EH (cell line): Measurements from ENCODE around the gene CD207.

Source experiments
- DNase-seq: peaks from one replicate; pipeline ENCODE4 v3.0.0-alpha.2; 2015; ENCODE audit warnings: low read depth

The CD207 gene

DNA sequence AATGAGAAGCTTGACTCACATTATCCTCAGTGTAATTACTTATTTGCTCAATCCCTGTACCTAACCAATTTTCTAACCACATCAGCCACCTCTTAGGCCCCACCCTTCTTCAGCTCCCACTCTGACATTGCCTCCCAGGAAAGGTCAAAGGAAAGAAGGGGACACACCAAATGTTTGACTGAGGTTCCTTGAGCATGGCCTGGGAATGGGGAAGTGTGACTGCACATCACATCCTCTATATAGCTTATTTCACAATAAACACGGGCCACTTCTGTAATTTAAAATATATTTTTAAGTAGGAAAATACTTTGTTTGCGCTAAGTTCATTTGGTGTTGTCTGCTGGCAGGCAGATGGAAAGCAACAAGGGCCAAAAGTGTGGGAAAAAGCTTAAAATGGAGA is 42.2 kb downstream of the CD207 start:
- DNase-seq, result no peak

DNA sequence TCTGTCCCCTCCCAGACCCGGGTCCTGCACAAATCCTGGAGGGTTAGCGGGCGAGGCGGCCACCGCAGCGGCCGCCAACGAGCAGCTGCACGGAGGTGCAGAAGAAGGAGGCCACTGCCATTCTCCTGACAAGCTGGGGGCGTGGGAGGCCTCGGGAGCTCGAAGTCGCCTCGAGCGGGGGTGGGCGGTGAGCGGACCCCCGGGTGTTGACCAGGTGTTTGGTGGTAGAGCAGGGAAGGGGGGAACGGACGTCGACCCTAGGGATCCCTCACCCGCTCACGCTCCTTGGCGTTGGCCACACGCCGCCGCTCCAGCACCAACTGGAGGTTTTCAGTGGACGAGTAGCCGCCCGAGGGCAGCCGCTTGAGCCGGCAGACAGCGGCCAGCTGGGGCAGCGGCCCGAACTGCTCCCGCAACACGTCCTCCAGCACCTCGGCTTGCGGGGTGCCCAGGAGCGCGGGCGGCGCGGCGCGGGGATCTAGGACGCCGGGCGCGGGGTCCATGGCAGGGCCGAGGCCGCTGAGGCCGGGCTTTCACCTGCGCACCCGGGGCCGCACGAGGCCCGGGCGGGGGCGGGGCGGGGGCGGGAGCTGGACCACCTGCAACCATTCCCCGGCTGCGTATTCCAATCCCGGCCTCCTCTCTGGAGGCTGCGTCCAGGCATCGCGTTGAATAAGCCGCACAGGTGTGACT is 45.3 kb downstream of the CD207 start, which contains the start of gene FIGLA:
Gene FIGLA, minus strand, starts transcription at position 508 of the 693 bp plus-strand sequence. Its CDS starts 5 bp downstream, at position 503.
- no peak for DNase-seq

DNA sequence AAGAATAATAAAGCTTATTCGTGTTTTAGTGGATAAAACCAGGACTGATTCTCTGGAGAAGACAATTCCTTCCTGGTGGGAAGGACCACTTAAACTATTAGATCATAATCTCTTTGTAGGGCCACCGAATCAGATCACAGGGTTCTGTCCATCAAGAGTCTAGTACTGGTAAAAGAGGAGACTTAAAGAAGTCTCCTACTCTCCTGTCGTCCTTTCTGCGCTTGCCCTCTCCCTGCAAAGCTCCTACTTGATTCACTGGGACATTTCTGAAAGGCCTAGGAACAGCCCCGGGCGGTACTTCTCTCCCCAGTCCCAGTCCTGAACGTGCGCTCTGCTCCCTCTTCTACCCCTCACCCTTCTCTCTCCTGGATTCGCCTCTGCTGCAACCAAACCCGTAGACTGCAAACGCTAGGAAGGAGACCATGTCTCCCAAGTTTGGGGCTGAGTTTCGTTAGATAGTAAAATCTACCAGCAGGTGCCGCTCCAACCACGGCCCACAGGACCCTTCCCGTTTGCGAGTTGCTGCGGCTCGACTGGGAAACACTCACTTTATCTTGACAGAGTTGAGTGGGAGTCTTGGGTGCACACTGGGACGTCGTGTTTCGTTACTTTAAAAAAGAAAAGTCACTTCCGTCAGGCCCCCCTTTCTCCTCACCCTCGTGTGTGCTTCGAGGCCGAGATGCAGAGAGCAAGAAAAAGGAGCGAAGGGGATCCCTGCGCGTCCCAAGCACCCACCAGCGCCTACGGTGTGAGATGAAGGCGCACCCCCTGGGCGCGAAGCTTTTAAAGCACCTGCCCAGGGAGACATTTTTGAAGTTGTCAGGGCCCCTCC is 46.1 kb downstream of the CD207 start:
- peak; percentile 59 for DNase-seq

DNA sequence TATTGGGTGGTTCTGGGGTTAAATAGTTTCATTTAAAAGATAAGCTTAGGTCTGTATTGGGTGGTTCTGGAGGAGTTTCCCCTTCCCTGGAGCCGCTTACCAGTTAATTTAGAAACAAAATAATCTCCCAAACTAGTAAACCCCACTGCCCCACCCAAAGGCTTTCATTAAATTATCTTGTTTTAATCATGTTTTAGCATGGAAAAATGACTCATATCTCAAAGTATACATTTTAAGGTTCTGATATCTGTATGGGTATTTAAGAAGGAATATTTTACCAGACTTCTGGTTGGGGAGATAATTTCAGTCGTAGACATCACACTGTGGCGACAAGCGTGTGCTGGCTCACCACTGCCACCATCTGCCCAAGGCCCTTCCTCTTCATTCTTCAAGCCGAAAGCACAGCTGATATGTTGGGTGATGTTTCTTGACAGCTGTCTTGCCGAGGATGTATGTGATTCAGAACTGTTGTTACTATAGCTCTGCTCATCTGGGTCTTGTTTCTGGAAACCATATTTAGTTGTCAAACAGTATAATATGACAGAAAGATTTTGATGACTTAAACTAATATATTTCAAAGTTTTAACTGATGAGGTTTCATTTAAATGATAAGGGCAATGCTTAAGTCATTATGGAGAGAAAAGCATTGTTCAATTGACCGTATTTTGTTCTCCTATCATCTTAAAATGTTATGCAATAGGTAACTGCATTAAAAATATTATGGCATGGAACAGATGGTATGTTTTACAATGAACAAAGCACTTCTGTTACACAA is 50.3 kb downstream of the CD207 start:
- DNase-seq, result peak; percentile 48

DNA sequence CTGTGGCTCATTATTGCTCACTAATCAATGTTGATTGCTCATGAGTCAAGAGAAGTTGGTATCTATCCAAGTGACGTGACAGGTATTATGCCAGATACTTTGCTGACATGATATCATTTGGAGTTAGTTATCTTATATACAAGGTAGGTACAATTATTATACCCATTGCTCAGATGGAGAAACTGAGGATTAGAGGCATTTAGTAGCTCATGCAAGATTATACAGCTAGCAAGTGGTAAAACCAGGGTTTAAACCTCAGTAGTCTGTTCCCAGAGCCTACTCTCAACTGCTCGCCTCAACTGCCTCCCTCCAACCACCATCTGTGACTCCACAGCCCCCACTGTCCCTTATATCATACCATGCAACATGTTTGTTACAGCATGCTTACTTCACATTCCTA is 51.3 kb downstream of the CD207 start:
- DNase-seq, result no peak
